ENCODE measurements around the gene ATE1.

Gene ATE1

DNA sequence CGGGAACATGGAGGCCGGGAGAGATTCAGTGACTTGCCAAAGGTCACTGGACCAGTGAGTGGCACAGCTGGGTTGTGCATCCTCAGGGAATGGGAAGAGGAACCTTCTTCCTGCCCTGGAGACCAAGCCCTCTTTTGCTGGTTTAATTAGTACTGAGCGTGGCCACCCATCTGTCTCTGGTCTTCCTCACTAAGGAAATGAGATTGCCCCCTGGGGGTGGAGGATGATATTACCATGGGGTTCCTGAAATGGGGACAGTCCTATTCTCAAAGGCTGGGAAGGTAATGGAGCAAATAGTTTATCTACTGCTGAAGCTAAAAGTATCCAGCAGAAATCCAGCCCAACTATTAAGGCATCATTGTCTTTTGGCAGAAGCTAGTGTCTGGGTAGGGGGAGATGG, 231.0 kb downstream of the ATE1 start:
- H3K27me3 ChIP-seq (ENCODE audit: insufficient read depth, low read length, poor library complexity) = no peaks in the 10 kb centered on the region
- H3K27ac ChIP-seq (ENCODE audit: low read length) = no peak overlapping the region
- H3K4me2 ChIP-seq (ENCODE audit: insufficient read depth, low read length) = no peak overlapping the region
- H3K4me3 ChIP-seq (ENCODE audit: low read depth in 1 of 2, low read length in 2 of 2) = no peak overlapping the region
- no peaks in the 10 kb centered on the region for H3K79me2 ChIP-seq (ENCODE audit: insufficient read depth, low read length)
- no peaks in the 10 kb centered on the region for H3K4me1 ChIP-seq (ENCODE audit: insufficient read depth, low read length)
- DNase-seq (peak; percentile 43), ATAC-seq (ENCODE audit: insufficient read depth, low read depth) (peak; percentile 61; the same call in 2 of the 3 replicates)
- peaks cover 3% of the 10 kb centered on the region for H3K9me3 ChIP-seq (ENCODE audit: insufficient read depth, low read length, severe bottlenecking)
- no peak overlapping the region for H3K9ac ChIP-seq (ENCODE audit: low read depth, low read length)
- no peaks in the 10 kb centered on the region for H4K20me1 ChIP-seq (ENCODE audit: insufficient read depth, low read length)
- H2AFZ ChIP-seq (ENCODE audit: low read depth, low read length) = no peak overlapping the region
- H3K36me3 ChIP-seq (ENCODE audit: insufficient read depth, low read length) = no peaks in the 10 kb centered on the region
- TF ChIP-seq EZH2 (IDR thresholded peaks at IDR 0.05; ENCODE audit: borderline replicate concordance, low read depth, low read length, severe bottlenecking) = no peak
- TF ChIP-seq, protein P1, sequence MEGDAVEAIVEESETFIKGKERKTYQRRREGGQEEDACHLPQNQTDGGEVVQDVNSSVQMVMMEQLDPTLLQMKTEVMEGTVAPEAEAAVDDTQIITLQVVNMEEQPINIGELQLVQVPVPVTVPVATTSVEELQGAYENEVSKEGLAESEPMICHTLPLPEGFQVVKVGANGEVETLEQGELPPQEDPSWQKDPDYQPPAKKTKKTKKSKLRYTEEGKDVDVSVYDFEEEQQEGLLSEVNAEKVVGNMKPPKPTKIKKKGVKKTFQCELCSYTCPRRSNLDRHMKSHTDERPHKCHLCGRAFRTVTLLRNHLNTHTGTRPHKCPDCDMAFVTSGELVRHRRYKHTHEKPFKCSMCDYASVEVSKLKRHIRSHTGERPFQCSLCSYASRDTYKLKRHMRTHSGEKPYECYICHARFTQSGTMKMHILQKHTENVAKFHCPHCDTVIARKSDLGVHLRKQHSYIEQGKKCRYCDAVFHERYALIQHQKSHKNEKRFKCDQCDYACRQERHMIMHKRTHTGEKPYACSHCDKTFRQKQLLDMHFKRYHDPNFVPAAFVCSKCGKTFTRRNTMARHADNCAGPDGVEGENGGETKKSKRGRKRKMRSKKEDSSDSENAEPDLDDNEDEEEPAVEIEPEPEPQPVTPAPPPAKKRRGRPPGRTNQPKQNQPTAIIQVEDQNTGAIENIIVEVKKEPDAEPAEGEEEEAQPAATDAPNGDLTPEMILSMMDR (IDR thresholded peaks at IDR 0.05; ENCODE audit: borderline replicate concordance, extremely low read depth, low read length, poor library complexity, severe bottlenecking) = peak; percentile 64

GRCh38 chr10:121695731-121696464, 231.9 kb downstream of the ATE1 start:
- Histone ChIP-seq H3K36me3 (ENCODE audit: insufficient read depth, low read length) (no peaks in the 10 kb centered on the region), H3K79me2 (ENCODE audit: insufficient read depth, low read length) (no peaks in the 10 kb centered on the region), H3K4me1 (ENCODE audit: insufficient read depth, low read length) (no peaks in the 10 kb centered on the region), H3K4me3 (ENCODE audit: low read depth in 1 of 2, low read length in 2 of 2) (no peak overlapping the region), H3K27me3 (ENCODE audit: insufficient read depth, low read length, poor library complexity) (no peaks in the 10 kb centered on the region), H2AFZ (ENCODE audit: low read depth, low read length) (no peak overlapping the region), H3K9me3 (ENCODE audit: insufficient read depth, low read length, severe bottlenecking) (peaks cover 3% of the 10 kb centered on the region), H4K20me1 (ENCODE audit: insufficient read depth, low read length) (no peaks in the 10 kb centered on the region), H3K9ac (ENCODE audit: low read depth, low read length) (no peak overlapping the region), H3K4me2 (ENCODE audit: insufficient read depth, low read length) (no peak overlapping the region), H3K27ac (ENCODE audit: low read length) (no peak overlapping the region)
- ATAC-seq (ENCODE audit: insufficient read depth, low read depth) = no peak
- no peak for DNase-seq
- TF ChIP-seq, protein P1 (IDR thresholded peaks at IDR 0.05; ENCODE audit: borderline replicate concordance, extremely low read depth, low read length, poor library complexity, severe bottlenecking) = no peak

- Histone ChIP-seq H3K9ac (ENCODE audit: low read depth, low read length) (no peak overlapping the region), H3K4me1 (ENCODE audit: insufficient read depth, low read length) (no peaks in the 10 kb centered on the region), H3K79me2 (ENCODE audit: insufficient read depth, low read length) (no peaks in the 10 kb centered on the region), H3K9me3 (ENCODE audit: insufficient read depth, low read length, severe bottlenecking) (no peaks in the 10 kb centered on the region), H3K4me2 (ENCODE audit: insufficient read depth, low read length) (no peak overlapping the region), H3K4me3 (ENCODE audit: low read depth in 1 of 2, low read length in 2 of 2) (no peak overlapping the region), H4K20me1 (ENCODE audit: insufficient read depth, low read length) (no peaks in the 10 kb centered on the region), H3K36me3 (ENCODE audit: insufficient read depth, low read length) (no peaks in the 10 kb centered on the region), H2AFZ (ENCODE audit: low read depth, low read length) (no peak overlapping the region), H3K27ac (ENCODE audit: low read length) (no peak overlapping the region), H3K27me3 (ENCODE audit: insufficient read depth, low read length, poor library complexity) (no peaks in the 10 kb centered on the region)
- TF ChIP-seq, protein P1 (IDR thresholded peaks at IDR 0.05; ENCODE audit: borderline replicate concordance, extremely low read depth, low read length, poor library complexity, severe bottlenecking) = no peak
- TF ChIP-seq EZH2 (IDR thresholded peaks at IDR 0.05; ENCODE audit: borderline replicate concordance, low read depth, low read length, severe bottlenecking) = no peak
- ATAC-seq (ENCODE audit: insufficient read depth, low read depth) (no peak), DNase-seq (no peak)
These were observed 232.7 kb downstream of the ATE1 start for GRCh38 chr10:121694966-121695643.
